D721Med (cell line): ENCODE results near the gene TPCN1.

ENCODE experiments used
- DNase-seq: peaks from one replicate; pipeline ENCODE4 v3.0.0; 2011; ENCODE audit warnings: low spot score; ENCODE audit not compliant: insufficient read length
- FAIRE-seq: peaks from 2 replicates; lab custom pipeline; 2011; peaks lifted over from hg19 to GRCh38; lab: Jason Lieb, UNC
- CTCF ChIP-seq: IDR thresholded peaks from 2 replicates; pipeline ENCODE4 v1.5.1; 2012; ENCODE audit warnings: mild to moderate bottlenecking, control low read depth; ENCODE audit not compliant: insufficient read depth; ENCODE audit errors: missing control alignments

The TPCN1 gene

DNA sequence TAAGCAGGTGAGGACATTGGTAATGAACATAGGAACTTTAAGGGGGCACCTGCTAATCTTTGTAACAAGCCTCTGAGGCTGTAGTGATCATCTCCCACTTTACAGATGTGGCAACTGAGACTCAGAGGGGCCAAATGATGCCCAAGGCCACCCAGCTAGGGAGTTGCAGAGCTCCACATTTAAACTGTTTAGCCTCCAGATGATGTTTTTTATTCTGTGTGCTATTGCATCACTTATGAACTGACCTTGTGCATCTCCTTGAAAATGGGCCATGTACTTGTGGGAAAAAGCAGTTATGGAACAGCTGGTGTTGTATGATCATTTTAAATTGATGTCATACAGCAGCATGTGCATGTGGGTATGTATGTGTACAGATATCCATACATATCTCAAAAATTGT lies 41.4 kb downstream of the TPCN1 start:
- FAIRE-seq (no peak), DNase-seq (no peak)
- TF ChIP-seq CTCF: no peak

DNA sequence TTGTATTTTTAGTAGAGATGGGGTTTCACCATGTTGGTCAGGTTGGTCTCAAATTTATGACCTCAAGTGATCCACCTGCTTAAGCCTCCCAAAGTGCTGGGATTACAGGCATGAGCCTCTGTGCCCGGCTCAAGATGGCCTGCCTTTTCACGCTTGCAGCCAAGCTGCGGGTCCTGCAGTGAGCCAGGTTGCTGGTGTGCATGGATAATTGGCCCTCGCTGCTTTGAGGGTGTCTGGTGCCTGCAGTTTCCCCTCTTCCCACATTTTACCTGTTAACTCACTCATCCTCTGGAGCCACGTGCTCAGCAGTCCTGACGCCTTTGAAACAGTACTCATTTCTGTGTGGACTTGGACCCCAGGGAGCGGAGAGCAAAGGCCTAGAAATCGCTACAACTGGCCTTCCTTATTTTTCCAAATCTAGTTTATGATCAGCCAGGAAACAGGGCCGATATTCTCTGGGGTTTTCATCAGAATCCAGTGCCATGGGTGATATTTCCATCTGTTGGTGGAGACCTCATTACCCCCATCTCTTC lies 42.2 kb downstream of the TPCN1 start:
- DNase-seq (no peak), FAIRE-seq (no peak)
- TF ChIP-seq CTCF: no peak

DNA sequence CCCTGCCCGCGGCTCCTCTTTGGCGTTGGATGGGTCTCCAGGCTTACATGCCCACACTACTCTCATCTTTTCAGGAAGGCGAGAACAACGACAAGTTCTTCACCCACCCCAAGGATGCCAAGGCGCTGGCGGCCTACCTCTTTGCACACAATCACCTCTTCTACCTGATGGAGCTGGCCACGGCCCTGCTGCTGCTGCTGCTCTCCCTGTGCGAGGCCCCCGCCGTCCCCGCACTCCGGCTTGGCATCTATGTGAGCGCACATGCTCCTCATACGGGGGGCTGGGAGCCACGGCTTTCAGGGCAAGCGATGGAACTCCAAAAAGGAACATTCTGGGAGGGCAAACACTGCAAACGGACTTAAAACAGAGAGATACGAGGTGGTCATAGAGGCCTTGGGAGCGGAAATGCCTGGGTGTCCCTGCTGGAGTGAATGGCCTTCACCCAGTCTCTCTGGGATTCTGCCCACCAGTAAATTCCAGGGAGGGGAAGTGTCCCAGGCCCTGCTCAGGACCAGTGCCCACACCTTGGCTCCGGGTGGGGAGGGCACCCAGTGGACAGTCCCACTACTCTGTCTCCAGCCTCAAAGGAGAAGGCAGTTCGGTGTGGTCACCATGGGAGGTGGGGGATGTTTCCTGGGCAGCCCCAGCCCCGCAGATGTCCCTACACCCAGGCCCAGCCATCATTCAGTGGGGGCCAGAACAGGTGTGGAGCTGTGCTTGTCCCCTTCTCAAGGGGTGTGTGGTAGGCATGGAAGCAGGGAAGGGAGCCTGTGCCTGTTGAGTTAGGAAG lies 45.0 kb downstream of the TPCN1 start:
- FAIRE-seq (no peak), DNase-seq (no peak)

GRCh38 chr12:113267621-113268020 lies 46.4 kb downstream of the TPCN1 start:
- FAIRE-seq: no peak
- no peak for TF ChIP-seq CTCF
- DNase-seq: no peak

More for the DNA sequence above, 45.0 kb downstream of the TPCN1 start:
- no peak for TF ChIP-seq CTCF

DNA sequence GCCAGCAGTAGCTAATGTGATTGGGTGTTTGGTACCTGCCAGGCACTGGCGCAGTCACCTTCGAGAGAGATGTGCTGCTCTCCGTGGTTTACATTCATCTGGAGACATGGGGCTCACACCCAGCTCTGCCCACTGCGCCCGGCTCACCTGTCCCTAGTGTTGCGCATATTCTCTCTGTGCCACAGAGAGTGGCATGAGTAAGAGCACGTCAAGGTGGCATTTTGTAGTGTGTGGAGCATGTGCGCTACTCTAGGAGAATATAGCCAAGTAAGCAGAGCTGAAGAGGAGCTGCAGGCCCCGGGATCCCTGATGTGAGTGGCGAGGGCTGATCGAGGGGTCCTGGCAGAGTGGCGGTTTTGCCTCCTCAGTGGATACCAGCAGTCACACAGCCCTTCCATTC lies 46.9 kb downstream of the TPCN1 start:
- DNase-seq: no peak
- TF ChIP-seq CTCF: no peak
- no peak for FAIRE-seq

DNA sequence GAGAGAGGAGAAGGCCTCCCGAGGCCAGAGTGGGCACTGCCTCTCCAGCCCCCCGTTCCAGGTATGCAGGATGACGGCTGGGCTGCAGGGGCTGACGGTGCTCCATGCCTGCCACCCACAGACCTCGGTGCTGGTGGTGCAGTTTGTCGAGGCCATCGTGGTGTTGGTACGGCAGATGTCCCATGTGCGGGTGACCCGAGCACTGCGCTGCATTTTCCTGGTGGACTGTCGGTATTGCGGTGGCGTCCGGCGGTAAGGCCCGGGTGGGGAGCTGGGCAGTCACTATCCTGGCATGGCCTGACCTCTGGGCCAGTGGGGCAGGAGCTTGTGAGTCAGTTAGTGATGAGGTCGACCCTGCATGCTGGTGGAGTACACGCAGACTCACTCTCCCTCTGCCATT lies 47.4 kb downstream of the TPCN1 start:
- no peak for TF ChIP-seq CTCF
- FAIRE-seq (no peak), DNase-seq (no peak)
